Measurements from ENCODE around the gene TASL.

DNA sequence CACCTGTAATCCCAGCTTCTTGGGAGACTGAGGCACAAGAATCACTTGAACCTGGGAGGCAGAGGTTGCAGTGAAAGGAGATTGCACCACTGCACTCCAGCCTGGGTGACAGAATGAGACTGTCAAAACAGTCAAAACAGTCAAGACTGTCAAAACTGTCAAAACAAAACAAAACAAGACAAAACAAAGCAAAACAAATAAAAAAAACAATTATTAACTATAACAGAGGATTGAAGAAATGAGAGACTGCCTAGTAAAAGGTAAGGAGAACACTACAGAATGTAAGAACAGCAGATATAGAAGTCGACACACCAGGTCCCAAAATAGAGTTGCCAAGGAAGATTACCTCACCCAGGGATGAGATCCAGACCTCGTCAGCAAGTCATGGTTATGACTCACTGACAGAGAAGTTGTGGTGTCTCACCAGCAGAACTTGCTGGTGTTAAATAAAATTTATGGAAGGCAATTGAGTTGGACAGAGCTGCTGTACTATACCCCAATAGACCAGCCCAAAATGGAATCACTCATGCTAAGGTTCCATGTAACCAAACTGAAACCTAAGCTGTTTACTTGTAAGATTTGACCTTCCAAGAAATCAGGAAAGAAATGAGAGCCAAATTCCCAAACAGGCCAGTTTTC lies 43.5 kb upstream of the TASL start:
- TF ChIP-seq, protein P1, sequence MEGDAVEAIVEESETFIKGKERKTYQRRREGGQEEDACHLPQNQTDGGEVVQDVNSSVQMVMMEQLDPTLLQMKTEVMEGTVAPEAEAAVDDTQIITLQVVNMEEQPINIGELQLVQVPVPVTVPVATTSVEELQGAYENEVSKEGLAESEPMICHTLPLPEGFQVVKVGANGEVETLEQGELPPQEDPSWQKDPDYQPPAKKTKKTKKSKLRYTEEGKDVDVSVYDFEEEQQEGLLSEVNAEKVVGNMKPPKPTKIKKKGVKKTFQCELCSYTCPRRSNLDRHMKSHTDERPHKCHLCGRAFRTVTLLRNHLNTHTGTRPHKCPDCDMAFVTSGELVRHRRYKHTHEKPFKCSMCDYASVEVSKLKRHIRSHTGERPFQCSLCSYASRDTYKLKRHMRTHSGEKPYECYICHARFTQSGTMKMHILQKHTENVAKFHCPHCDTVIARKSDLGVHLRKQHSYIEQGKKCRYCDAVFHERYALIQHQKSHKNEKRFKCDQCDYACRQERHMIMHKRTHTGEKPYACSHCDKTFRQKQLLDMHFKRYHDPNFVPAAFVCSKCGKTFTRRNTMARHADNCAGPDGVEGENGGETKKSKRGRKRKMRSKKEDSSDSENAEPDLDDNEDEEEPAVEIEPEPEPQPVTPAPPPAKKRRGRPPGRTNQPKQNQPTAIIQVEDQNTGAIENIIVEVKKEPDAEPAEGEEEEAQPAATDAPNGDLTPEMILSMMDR (conservative IDR thresholded peaks at IDR 0.05): no peak
- no peak for TF ChIP-seq EZH2 (IDR thresholded peaks at IDR 0.05; ENCODE audit: low read depth)
